ENCODE results near the gene PPP1CA.
A peak's percentile ranks its signal among the peaks of the same experiment; 100 is the strongest.

PPP1CA gene

GRCh38 chr11:67369275-67369674, 32.4 kb downstream of the PPP1CA start:
- DNase-seq (ENCODE audit: low spot score), result no peak

GRCh38 chr11:67368621-67369020, 33.0 kb downstream of the PPP1CA start:
- no peak for DNase-seq (ENCODE audit: low spot score)

GRCh38 chr11:67367761-67368227, 33.9 kb downstream of the PPP1CA start:
- DNase-seq (ENCODE audit: low spot score), result no peak

GRCh38 chr11:67366961-67367760, 34.5 kb downstream of the PPP1CA start:
- no peak for DNase-seq (ENCODE audit: low spot score)

GRCh38 chr11:67366546-67366945, 35.1 kb downstream of the PPP1CA start:
- no peak for DNase-seq (ENCODE audit: low spot score)

GRCh38 chr11:67365736-67366444, 35.8 kb downstream of the PPP1CA start:
- no peak for DNase-seq (ENCODE audit: low spot score)

GRCh38 chr11:67364783-67365722, 36.6 kb downstream of the PPP1CA start:
- DNase-seq (ENCODE audit: low spot score), result peak; percentile 47

- DNase-seq (ENCODE audit: low spot score), result no peak
Measured at GRCh38 chr11:67364169-67364568, 37.5 kb downstream of the PPP1CA start.

GRCh38 chr11:67357831-67358670, 43.6 kb downstream of the PPP1CA start:
- DNase-seq (ENCODE audit: low spot score), result no peak

GRCh38 chr11:67356864-67357561, 44.6 kb downstream of the PPP1CA start:
- DNase-seq (ENCODE audit: low spot score), result peak; percentile 81

GRCh38 chr11:67356387-67356863, 45.2 kb downstream of the PPP1CA start:
- DNase-seq (ENCODE audit: low spot score), result no peak

GRCh38 chr11:67355794-67356386, 45.8 kb downstream of the PPP1CA start:
- no peak for DNase-seq (ENCODE audit: low spot score)

GRCh38 chr11:67355023-67355793, 46.5 kb downstream of the PPP1CA start:
- DNase-seq (ENCODE audit: low spot score), result no peak

- peak; percentile 63 for DNase-seq (ENCODE audit: low spot score)
Measured at GRCh38 chr11:67354075-67355022, 47.3 kb downstream of the PPP1CA start.

- DNase-seq (ENCODE audit: low spot score), result peak; percentile 96
Measured at GRCh38 chr11:67353317-67354074, 48.2 kb downstream of the PPP1CA start, which contains the start of gene POLD4. Gene POLD4, minus strand, starts transcription at chr11:67353546. Its CDS starts 147 bp downstream, at chr11:67353399.

- peak; percentile 92 for DNase-seq (ENCODE audit: low spot score)
Measured at GRCh38 chr11:67352546-67353316, 48.9 kb downstream of the PPP1CA start.
